Endothelial cell (in vitro differentiated cells): ENCODE results near the gene ELMOD1. TPM values are rescaled to one million over a fixed set of nuclear protein-coding genes. Genes with fewer than 3 reads are reported as not detected.

Experiments used
- DNase-seq: peaks from one replicate; pipeline ENCODE4 v3.0.0; 2021; ENCODE audit warnings: low spot score
- H3K27ac Mint-ChIP-seq: one replicate; pipeline ENCODE4 v1.8.0; 2021; ENCODE audit warnings: mixed read lengths, inconsistent platforms; ENCODE audit not compliant: unreplicated experiment
- H3K27me3 Mint-ChIP-seq: one replicate; pipeline ENCODE4 v1.8.0; 2021; ENCODE audit warnings: mild to moderate bottlenecking, moderate library complexity, mixed read lengths, inconsistent platforms; ENCODE audit not compliant: unreplicated experiment
- H3K36me3 Mint-ChIP-seq: one replicate; pipeline ENCODE4 v1.8.0; 2021; ENCODE audit warnings: mild to moderate bottlenecking, low read depth, mixed read lengths, inconsistent platforms; ENCODE audit not compliant: unreplicated experiment
- H3K4me1 Mint-ChIP-seq: one replicate; pipeline ENCODE4 v1.8.0; 2021; ENCODE audit warnings: mild to moderate bottlenecking, mixed read lengths, inconsistent platforms; ENCODE audit not compliant: unreplicated experiment
- H3K4me3 Mint-ChIP-seq: one replicate; pipeline ENCODE4 v1.8.0; 2021; ENCODE audit warnings: mild to moderate bottlenecking, mixed read lengths, inconsistent platforms; ENCODE audit not compliant: unreplicated experiment
- H3K9me3 Mint-ChIP-seq: one replicate; pipeline ENCODE4 v1.8.0; 2021; ENCODE audit warnings: mixed read lengths, inconsistent platforms; ENCODE audit not compliant: unreplicated experiment
- total RNA-seq: library from RNA; stranded (reverse); fragmentation: NEBNext Ultra II Directional; extraction: Animal tissue kit (Norgen Biotek cat#: 25700); gene quantifications from one replicate; pipeline ENCODE4 v1.2.1, GENCODE V29; 2021; ENCODE audit not compliant: unreplicated experiment
- TF ChIP-seq, protein P1 (sequence below): fragments of 200-600 bp; sonication (generic); IDR thresholded peaks from one replicate; pipeline ENCODE4 v1.5.0; 2021; ENCODE audit warnings: antibody characterized with exemption; ENCODE audit not compliant: unreplicated experiment

The ELMOD1 gene
- total RNA-seq, 1 donor from 2014 or later = 0.51 TPM

GRCh38 chr11:107704451-107704850 lies 113.5 kb downstream of the ELMOD1 start:
- Mint-ChIP-seq H3K9me3 (no peaks in the 10 kb centered on the region), H3K4me3 (no peak overlapping the region), H3K36me3 (no peaks in the 10 kb centered on the region), H3K27me3 (peaks cover 1% of the 10 kb centered on the region), H3K27ac (no peak overlapping the region), H3K4me1 (peaks cover 3% of the 10 kb centered on the region)
- TF ChIP-seq, protein P1, sequence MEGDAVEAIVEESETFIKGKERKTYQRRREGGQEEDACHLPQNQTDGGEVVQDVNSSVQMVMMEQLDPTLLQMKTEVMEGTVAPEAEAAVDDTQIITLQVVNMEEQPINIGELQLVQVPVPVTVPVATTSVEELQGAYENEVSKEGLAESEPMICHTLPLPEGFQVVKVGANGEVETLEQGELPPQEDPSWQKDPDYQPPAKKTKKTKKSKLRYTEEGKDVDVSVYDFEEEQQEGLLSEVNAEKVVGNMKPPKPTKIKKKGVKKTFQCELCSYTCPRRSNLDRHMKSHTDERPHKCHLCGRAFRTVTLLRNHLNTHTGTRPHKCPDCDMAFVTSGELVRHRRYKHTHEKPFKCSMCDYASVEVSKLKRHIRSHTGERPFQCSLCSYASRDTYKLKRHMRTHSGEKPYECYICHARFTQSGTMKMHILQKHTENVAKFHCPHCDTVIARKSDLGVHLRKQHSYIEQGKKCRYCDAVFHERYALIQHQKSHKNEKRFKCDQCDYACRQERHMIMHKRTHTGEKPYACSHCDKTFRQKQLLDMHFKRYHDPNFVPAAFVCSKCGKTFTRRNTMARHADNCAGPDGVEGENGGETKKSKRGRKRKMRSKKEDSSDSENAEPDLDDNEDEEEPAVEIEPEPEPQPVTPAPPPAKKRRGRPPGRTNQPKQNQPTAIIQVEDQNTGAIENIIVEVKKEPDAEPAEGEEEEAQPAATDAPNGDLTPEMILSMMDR = no peak
- DNase-seq = no peak

GRCh38 chr11:107705027-107705426 lies 114.1 kb downstream of the ELMOD1 start:
- Mint-ChIP-seq H3K9me3 (no peaks in the 10 kb centered on the region), H3K27me3 (peaks cover 1% of the 10 kb centered on the region), H3K36me3 (no peaks in the 10 kb centered on the region), H3K4me1 (peaks cover 3% of the 10 kb centered on the region), H3K27ac (no peak overlapping the region), H3K4me3 (no peak overlapping the region)
- no peak for DNase-seq
- TF ChIP-seq, protein P1 = no peak

- DNase-seq = no peak
- Mint-ChIP-seq H3K27me3 (peaks cover 1% of the 10 kb centered on the region), H3K27ac (no peak overlapping the region), H3K36me3 (no peaks in the 10 kb centered on the region), H3K4me1 (peaks cover 3% of the 10 kb centered on the region), H3K9me3 (no peaks in the 10 kb centered on the region), H3K4me3 (no peak overlapping the region)
- TF ChIP-seq, protein P1 = no peak
These were observed 115.6 kb downstream of the ELMOD1 start for GRCh38 chr11:107706531-107706930.

DNA sequence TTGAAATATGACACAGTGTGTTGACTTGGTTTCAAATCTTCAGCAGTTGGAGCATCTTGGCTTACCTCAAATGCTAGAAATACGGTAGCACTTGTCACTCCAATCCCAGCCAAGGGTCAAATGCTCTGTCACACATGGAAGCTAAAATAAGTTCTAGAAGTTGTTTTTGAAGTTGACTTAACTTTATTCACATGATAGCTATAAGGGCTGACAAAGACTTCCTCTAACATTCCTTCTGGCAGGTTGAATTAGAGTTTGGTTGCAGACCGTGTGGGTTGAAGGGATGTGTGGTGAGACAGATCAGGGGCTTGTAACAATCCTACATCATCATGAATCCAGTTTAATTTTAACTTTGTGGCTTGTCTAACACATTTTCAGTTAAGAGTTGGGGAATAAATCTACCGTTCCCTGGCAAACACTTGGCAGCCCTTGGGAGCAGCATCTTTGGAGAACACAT lies 116.3 kb downstream of the ELMOD1 start:
- H3K27ac Mint-ChIP-seq = no peak overlapping the region
- TF ChIP-seq, protein P1 = no peak
- no peak overlapping the region for H3K4me3 Mint-ChIP-seq
- no peaks in the 10 kb centered on the region for H3K36me3 Mint-ChIP-seq
- DNase-seq = no peak
- peaks cover 1% of the 10 kb centered on the region for H3K27me3 Mint-ChIP-seq
- peaks cover 3% of the 10 kb centered on the region for H3K4me1 Mint-ChIP-seq
- no peaks in the 10 kb centered on the region for H3K9me3 Mint-ChIP-seq

DNA sequence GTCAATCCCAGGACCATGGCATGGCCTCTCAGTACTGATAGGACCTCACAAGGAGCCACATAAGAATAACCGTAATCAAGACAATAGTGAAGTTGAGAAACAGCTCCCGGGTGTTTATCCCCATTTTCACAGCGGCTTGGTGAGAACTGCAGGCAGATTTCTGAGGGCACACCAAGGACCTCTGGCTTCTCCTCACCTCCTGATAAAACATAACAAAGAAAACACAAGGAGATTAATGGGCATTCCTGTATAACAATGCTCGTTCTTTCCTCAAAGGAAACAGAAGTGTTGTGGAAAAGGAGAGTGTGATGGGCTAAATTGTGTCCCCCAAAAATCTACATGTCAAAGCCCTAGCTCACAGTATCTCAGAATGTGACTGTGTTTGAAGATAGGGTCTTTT lies 116.9 kb downstream of the ELMOD1 start:
- DNase-seq = no peak
- TF ChIP-seq, protein P1 = no peak
- peaks cover 1% of the 10 kb centered on the region for H3K27me3 Mint-ChIP-seq
- H3K9me3 Mint-ChIP-seq = no peaks in the 10 kb centered on the region
- peaks cover 3% of the 10 kb centered on the region for H3K4me1 Mint-ChIP-seq
- H3K4me3 Mint-ChIP-seq = no peak overlapping the region
- H3K36me3 Mint-ChIP-seq = no peaks in the 10 kb centered on the region
- H3K27ac Mint-ChIP-seq = no peak overlapping the region
